GM18526 (cell line): ENCODE data around the gene ZNF554.

Experiments
- POLR2A ChIP-seq: IDR thresholded peaks from 3 replicates; pipeline ENCODE4 v1.6.1; 2011; ENCODE audit not compliant: insufficient read length; ENCODE audit errors: extremely low read depth

ZNF554 gene

GRCh38 chr19:2811735-2812413 lies 7.8 kb upstream of the ZNF554 start:
- no peak for TF ChIP-seq POLR2A

DNA sequence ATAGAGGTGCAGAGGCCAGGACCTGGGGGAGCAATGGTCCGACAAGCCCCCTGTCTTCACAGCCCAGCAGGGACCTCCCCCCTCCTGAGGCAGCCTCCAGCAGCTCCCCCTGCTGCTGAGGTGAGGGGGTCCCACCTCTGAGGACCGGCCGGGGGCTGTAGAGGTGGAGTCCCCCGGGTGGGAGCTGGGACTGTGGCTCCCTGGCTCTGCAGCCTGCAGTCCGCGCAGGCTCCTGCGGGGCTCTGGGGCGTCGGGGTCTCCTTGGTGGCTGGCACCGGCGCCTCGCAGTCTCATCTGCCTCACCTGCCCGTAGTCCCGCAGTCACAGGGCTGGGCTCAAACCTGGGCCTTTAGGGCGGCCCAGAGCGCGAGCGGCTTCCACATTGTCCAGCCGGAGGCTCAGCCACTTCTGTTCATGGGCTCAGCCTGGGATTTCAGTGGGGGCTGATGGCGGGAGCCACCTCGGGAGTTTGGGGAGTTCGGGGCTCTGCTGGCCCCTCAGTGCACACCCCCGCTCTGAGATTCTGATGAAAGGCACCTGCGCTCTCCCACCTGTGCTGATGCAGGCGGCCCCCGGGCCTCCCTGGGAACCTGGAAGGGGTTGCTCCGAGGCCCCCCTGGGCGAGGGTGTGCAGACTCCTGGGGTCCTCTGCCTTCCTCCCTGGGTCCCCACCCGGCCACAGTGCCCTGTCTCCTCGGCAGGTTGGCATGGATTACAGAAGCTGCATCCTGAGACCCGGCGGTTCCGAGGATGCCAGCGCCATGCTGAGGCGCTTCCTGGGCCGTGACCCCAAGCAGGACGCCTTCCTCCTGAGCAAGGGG lies 7.0 kb upstream of the ZNF554 start:
- no peak for TF ChIP-seq POLR2A

GRCh38 chr19:2813235-2814160 lies 6.2 kb upstream of the ZNF554 start:
- TF ChIP-seq POLR2A: no peak

DNA sequence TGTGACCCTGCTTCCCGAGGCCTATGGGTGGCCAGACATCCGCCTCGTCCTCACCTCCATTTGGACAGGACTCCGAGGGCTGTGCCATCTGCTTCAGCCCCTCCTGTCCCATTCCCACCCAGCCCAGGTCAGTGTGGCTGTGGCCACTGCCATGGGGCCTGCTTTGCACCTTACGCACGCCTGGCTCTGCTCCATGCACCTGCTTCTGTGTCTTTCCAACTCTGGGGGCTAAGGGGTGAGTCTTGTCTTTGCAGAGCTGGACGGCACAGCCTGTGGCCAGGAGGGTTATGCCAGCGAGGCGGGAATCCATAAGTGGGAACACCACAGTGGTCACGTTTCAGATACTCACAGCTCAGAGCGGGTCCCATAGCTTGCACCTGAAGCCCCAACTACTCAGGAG lies 5.2 kb upstream of the ZNF554 start:
- no peak for TF ChIP-seq POLR2A

DNA sequence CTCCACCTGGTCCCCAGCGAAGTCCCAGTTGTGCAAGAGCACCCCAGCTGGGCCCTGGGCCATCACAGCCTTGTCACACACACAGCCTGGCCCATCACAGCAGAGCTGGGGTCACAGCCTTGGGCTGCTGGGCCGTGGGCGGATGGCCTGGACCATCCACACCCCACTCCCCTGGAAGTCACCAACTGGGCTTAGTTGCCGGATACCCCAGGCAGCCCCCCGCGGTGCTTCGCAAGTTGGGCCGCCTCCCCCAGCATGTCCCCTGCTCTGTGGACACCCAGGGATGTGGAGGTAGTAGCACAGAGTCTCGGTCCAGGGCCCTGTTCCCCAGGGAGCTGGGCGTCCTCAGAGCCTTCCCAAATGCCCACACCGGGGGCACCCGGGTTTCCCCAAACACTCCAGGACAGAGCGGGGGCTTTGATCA lies 4.5 kb upstream of the ZNF554 start:
- no peak for TF ChIP-seq POLR2A

GRCh38 chr19:2815923-2816322 lies 3.7 kb upstream of the ZNF554 start:
- TF ChIP-seq POLR2A: no peak

GRCh38 chr19:2816641-2817040 lies 3.0 kb upstream of the ZNF554 start:
- TF ChIP-seq POLR2A: no peak

DNA sequence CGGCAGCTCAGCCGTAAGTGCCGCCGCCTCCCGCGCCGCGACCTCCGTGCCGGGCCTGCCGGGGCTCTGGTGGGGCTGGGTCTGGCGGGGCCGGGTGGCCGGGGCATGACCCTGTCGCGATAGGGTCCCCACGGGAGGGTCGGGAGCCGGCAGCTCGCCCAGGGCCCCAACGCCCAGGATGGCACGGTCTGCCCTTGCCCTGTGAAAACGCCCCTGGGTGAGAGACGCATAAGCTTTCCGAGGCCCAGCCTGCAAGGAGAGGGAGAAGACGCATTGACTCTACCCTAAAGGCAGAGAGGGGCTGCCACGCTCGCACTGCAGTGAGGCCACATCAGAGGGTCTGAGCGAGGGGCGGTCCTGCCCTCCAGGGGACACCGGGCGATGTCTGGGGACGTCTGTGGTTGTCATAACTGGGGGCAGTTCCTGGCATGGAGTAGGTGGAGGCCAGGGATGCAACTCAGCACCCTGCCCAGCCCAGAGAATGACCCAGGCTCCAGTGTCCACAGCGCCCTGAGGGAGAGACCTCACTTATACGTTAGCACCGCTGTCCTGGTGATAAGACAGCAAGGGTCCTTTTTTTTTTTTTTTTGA lies 539 bp downstream of the ZNF554 start:
- no peak for TF ChIP-seq POLR2A

- TF ChIP-seq POLR2A: no peak
These were observed 3.2 kb downstream of the ZNF554 start for GRCh38 chr19:2822846-2823245.

GRCh38 chr19:2823646-2824045 lies 4.0 kb downstream of the ZNF554 start:
- no peak for TF ChIP-seq POLR2A

GRCh38 chr19:2824129-2824528 lies 4.5 kb downstream of the ZNF554 start:
- no peak for TF ChIP-seq POLR2A

DNA sequence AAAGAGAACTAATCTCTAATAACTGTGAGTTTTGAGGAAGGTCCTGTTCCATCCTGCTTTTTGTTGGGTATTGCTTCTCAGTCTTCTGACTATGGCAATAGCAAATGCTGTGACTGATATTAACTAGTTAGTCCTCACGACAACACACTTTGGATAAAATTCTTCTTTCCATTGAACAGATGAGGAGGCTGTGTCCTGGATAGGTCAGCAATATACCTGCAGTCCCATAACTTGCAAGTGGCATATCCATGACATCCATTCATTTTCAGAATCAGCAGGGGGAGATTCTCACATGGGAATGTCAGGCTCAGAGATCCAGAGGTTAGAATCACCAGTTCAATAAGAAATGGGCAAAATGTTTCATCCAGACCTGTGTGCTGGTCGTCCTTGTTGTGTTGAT lies 7.4 kb downstream of the ZNF554 start:
- no peak for TF ChIP-seq POLR2A

DNA sequence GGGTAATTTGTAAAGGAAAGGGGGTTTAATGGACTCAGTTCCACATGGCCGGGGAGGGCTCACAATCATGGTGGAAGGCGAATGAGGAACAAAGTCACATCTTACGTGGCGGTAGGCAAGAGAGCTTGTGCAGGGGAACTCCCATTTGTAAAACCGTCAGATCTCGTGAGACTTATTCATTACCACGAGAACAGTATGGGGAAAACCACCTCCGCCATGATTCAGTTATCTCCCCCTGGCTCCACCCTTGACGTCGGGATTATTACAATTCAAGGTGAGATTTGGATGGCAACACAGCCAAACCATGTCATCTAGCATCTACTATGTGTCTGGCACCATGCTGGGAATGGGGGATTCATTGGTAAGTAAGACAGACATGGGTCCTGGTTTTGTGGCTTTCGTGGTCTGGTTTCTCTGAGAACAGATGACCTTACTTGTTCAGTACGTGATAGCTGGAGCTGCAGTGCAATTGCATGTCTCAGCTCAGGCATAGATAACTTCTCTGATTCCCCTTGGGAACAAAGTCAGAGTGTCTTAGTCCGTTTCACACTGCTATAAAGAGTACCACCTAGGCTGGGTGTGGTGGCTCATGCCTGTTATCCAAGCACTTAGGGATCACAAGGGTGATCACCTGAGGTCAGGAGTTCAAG lies 8.3 kb downstream of the ZNF554 start:
- no peak for TF ChIP-seq POLR2A

DNA sequence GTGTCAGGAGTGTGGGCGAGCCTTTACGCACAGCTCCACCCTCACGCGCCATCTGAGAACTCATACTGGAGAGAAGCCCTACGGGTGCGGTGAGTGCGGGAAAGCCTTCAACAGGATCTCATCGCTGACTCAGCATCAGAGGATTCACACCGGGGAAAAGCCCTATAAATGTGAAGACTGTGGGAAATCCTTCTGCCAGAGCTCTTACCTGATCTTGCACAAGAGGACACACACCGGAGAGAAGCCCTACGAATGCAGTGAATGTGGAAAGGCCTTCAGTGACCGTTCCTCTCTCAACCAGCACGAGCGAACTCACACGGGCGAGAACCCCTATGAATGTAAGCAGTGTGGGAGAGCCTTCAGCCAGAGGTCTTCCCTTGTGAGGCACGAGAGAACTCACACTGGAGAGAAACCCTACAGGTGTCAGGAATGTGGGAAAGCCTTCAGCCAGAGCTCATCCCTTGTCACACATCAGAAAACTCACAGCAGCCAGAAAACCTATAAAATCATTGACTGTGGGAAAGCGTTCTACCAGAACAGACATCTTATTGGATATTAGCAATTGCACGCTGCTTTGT lies 14.7 kb downstream of the ZNF554 start:
- no peak for TF ChIP-seq POLR2A
